Transverse colon (tissue), 4 donors: ENCODE measurements around the gene BMP6. TPM values are rescaled to one million over a fixed set of nuclear protein-coding genes. Genes with fewer than 3 reads are reported as not detected.
A peak's percentile ranks its signal among the peaks of the same experiment; 100 is the strongest.

ENCODE experiments used
- DNase-seq: peaks from one replicate; pipeline ENCODE4 v3.0.0-alpha.2; 2019
- H3K27ac ChIP-seq, 4 donors: fragments of 200-600 bp; sonication (generic); 2 replicates each; pipeline ENCODE4 v1.5.1; 2016 to 2018; ENCODE audit warnings: inconsistent platforms in 4 of 4
- H3K27me3 ChIP-seq: fragments of 200-600 bp; sonication (generic); 2 replicates; pipeline ENCODE4 v1.5.1; 2017; ENCODE audit warnings: inconsistent platforms
- H3K36me3 ChIP-seq, 4 donors: fragments of 200-600 bp; sonication (generic); 2 replicates each; pipeline ENCODE4 v1.5.1; 2017 to 2019; ENCODE audit warnings: inconsistent platforms in 4 of 4
- H3K4me1 ChIP-seq, 4 donors: fragments of 200-600 bp; sonication (generic); 2 replicates each; pipeline ENCODE4 v1.5.1; 2017 to 2020; ENCODE audit warnings: inconsistent platforms in 4 of 4
- H3K4me3 ChIP-seq, 4 donors: fragments of 200-600 bp; sonication (generic); 1 replicate in 1 of 4; 2 replicates in 3 of 4; pipeline versions ENCODE4 v1.5.1 to v1.6.1; 2017 to 2019; ENCODE audit warnings: inconsistent platforms in 4 of 4
- H3K9me3 ChIP-seq, 2 donors: fragments of 200-600 bp; sonication (generic); 2 replicates each; pipeline ENCODE4 v1.5.1; 2017 to 2019; ENCODE audit warnings: inconsistent platforms in 2 of 2
- EP300 ChIP-seq: sonication (generic); formaldehyde crosslinking; IDR thresholded peaks from one replicate; pipeline ENCODE4 v1.6.1; 2017; ENCODE audit warnings: antibody characterized with exemption, low read depth
- POLR2A ChIP-seq: fragments of 450-650 bp; IDR thresholded peaks from one replicate; pipeline ENCODE4 v1.6.1; 2016; ENCODE audit warnings: antibody characterized with exemption, mild to moderate bottlenecking, moderate library complexity
- POLR2AphosphoS5 ChIP-seq, 3 donors: sonication (generic); formaldehyde crosslinking; IDR thresholded peaks; one replicate each; pipeline ENCODE4 v1.6.1; 2016; ENCODE audit warnings: antibody characterized with exemption in 3 of 3
- WGBS, 2 donors: methylation state at CpG; one replicate each; pipeline ENCODE4 v1.1.5; 2018; ENCODE audit warnings: low coverage in 1 of 2; 5-methylcytosine and 5-hydroxymethylcytosine counted together
- in situ Hi-C, 4 donors: fragments of 200-750 bp; cut with MboI; loops; one replicate each; pipeline versions ENCODE4 v1.15.0 to v1.15.1; 2017; ENCODE audit warnings: low sequenced_read_pairs in 3 of 4, low pct_ligation_motif_present in 1 of 4, low pct_unique_long_range_greater_than_20kb in 1 of 4
- intact Hi-C: fragments of 100-400 bp; cut with DNase I; formaldehyde crosslinking; loops from one replicate; pipeline ENCODE4 v1.15.1; 2023; ENCODE audit warnings: low total_unique reads
- total RNA-seq, 4 donors: library from RNA; depleted of rRNA; stranded (reverse); fragments of >200 nt; gene quantifications; one replicate each; pipeline ENCODE4 v1.1.0, GENCODE V29; 2016
- TF ChIP-seq, protein P1 (sequence below), 5 experiments: fragments of 200-600 bp in 3 of 5; fragments of 450-650 bp in 2 of 5; sonication (generic) in 3 of 5; IDR thresholded peaks; 1 replicate in 2 of 5; 2 replicates in 3 of 5; pipeline ENCODE4 v1.5.1; 2016 to 2017; ENCODE audit warnings: antibody characterized with exemption in 5 of 5, inconsistent platforms in 3 of 5, mild to moderate bottlenecking in 2 of 5, moderate library complexity in 1 of 5

The BMP6 gene
- total RNA-seq: 10 to 100 TPM in 1 of 4 donors, 1 to 10 TPM in 3; 1.1 to 12.7 (median 6.7) TPM

GRCh38 chr6:7725849-7726415 is at the start of gene BMP6:
Gene BMP6 (plus strand): TSS chr6:7726099. CDS start chr6:7726956, 857 bp downstream.
- Histone ChIP-seq H3K4me3 (peak within 1 kb of the TSS; percentile 13 to 71 (median 41)), H3K9me3 (no peaks in the 10 kb centered on the region), H3K4me1 (peaks cover 4 to 34% (median 30%) of the 10 kb centered on the region in 4 donors), H3K27ac (peak within 1 kb of the TSS in 1 of 4 donors; percentile 15), H3K27me3 (peaks cover 87% of the 10 kb centered on the region), H3K36me3 (no peaks in the 10 kb centered on the region)
- intact Hi-C loops: no loop called here
- peak; percentile 88 for DNase-seq
- 0% methylated on average over 12 to 63 of the region's 69 CpGs for WGBS, 2 donors
- in situ Hi-C loops: loop anchor here in 2 of 4 donors (10.0 kb wide), 1 partner anchor 279 kb away; no protein-coding TSS in a partner anchor
- TF ChIP-seq, protein P1, sequence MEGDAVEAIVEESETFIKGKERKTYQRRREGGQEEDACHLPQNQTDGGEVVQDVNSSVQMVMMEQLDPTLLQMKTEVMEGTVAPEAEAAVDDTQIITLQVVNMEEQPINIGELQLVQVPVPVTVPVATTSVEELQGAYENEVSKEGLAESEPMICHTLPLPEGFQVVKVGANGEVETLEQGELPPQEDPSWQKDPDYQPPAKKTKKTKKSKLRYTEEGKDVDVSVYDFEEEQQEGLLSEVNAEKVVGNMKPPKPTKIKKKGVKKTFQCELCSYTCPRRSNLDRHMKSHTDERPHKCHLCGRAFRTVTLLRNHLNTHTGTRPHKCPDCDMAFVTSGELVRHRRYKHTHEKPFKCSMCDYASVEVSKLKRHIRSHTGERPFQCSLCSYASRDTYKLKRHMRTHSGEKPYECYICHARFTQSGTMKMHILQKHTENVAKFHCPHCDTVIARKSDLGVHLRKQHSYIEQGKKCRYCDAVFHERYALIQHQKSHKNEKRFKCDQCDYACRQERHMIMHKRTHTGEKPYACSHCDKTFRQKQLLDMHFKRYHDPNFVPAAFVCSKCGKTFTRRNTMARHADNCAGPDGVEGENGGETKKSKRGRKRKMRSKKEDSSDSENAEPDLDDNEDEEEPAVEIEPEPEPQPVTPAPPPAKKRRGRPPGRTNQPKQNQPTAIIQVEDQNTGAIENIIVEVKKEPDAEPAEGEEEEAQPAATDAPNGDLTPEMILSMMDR (IDR thresholded peaks at IDR 0.05): no peak
- TF ChIP-seq POLR2AphosphoS5 (IDR thresholded peaks at IDR 0.05): peak in 1 of 3 donors; percentile 28

DNA sequence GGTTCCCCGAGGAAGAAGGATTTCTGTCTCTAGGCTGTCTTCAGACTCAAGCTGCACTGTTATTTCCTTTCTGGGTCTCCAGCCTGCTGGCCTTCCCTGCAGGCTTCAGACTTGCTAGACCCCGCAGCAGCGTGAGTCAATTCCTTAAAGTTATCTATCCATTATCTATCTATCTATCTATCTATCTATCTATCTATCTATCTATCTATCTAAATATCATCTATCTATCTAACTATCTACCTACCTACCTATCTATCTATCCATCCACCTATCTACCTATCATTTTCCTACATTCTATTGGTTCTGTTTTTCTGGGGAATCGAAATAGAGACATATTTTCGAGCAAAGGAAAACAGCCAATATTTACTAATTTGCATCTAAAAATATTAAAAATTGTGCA is 48.7 kb upstream of the BMP6 start:
- Histone ChIP-seq H3K9me3 (no peaks in the 10 kb centered on the region), H3K4me3 (no peak overlapping the region), H3K36me3 (no peaks in the 10 kb centered on the region), H3K27ac (no peak overlapping the region), H3K27me3 (peaks cover 13% of the 10 kb centered on the region), H3K4me1 (peaks cover 0 to 21% (median 8%) of the 10 kb centered on the region in 4 donors)
- intact Hi-C loops (no loop called here), in situ Hi-C loops (no loop called here)
- no peak for DNase-seq
- TF ChIP-seq EP300: no peak
- WGBS, 2 donors: 89 to 91% methylated on average over 5 of the region's 5 CpGs

GRCh38 chr6:7680393-7681075 is 45.4 kb upstream of the BMP6 start:
- TF ChIP-seq POLR2A (no peak), EP300 (no peak), POLR2AphosphoS5 (IDR thresholded peaks at IDR 0.05) (no peak)
- TF ChIP-seq, protein P1 (IDR thresholded peaks at IDR 0.05): no peak
- Histone ChIP-seq H3K4me3 (no peak overlapping the region), H3K27me3 (peaks cover 11% of the 10 kb centered on the region), H3K27ac (no peak overlapping the region), H3K4me1 (no peaks in the 10 kb centered on the region), H3K36me3 (no peaks in the 10 kb centered on the region), H3K9me3 (no peaks in the 10 kb centered on the region)
- intact Hi-C loops (no loop called here), in situ Hi-C loops (no loop called here)
- DNase-seq: no peak
- WGBS, 2 donors: 70 to 80% methylated on average over 7 to 12 of the region's 12 CpGs

DNA sequence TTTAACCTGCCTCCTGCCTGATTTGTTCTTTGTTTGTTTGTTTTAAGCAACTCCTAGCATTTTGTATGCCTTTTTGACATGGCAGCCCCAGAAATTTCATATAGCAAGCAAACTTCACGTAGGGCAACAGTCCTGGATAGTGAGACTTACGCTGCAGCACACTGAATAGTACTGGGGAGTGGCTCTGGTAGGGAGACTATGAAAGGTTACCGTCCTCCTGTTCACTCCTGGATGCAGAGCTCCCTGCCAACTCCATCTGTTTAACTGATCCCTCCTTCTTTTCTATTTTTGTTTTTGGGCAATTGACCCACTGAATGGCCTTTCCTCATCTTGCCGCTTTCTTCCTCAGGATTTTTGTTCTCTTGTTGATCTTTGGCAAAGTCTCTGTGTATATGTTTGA is 44.5 kb upstream of the BMP6 start:
- Histone ChIP-seq H3K27ac (no peak overlapping the region), H3K27me3 (peaks cover 14% of the 10 kb centered on the region), H3K4me3 (no peak overlapping the region), H3K9me3 (no peaks in the 10 kb centered on the region), H3K36me3 (no peaks in the 10 kb centered on the region), H3K4me1 (no peaks in the 10 kb centered on the region)
- intact Hi-C loops: no loop called here
- in situ Hi-C loops: no loop called here
- 63 to 79% methylated on average over 3 to 4 of the region's 4 CpGs for WGBS, 2 donors
- no peak for DNase-seq
- TF ChIP-seq POLR2A: no peak
- TF ChIP-seq POLR2AphosphoS5 (IDR thresholded peaks at IDR 0.05): no peak
- TF ChIP-seq EP300: no peak
- TF ChIP-seq, protein P1 (IDR thresholded peaks at IDR 0.05): no peak
